GM18517 (cell line): Measurements from ENCODE around the gene LRBA.

Source experiments
- ATAC-seq: cut with Tn5 transposase; IDR thresholded peaks from one replicate; pipeline ENCODE4 v1.9.1; 2021; ENCODE audit warnings: mild to moderate bottlenecking, moderate library complexity; ENCODE audit not compliant: unreplicated experiment

LRBA gene

GRCh38 chr4:150258569-150258968 is 756.5 kb downstream of the LRBA start:
- no peak for ATAC-seq

- ATAC-seq: no peak
Measured at GRCh38 chr4:150256841-150257730, 758.0 kb downstream of the LRBA start.

- ATAC-seq: no peak
Measured at GRCh38 chr4:150256225-150256620, 758.9 kb downstream of the LRBA start.

GRCh38 chr4:150255610-150256224 is 759.4 kb downstream of the LRBA start:
- ATAC-seq: no peak

GRCh38 chr4:150253965-150254630 is 761.0 kb downstream of the LRBA start:
- ATAC-seq: no peak

- ATAC-seq: no peak
Measured at GRCh38 chr4:150253416-150253815, 761.7 kb downstream of the LRBA start.

GRCh38 chr4:150252741-150253140 is 762.3 kb downstream of the LRBA start:
- ATAC-seq: no peak

- ATAC-seq: no peak
Measured at GRCh38 chr4:150252306-150252705, 762.8 kb downstream of the LRBA start.

GRCh38 chr4:150251752-150252190 is 763.3 kb downstream of the LRBA start:
- ATAC-seq: no peak

GRCh38 chr4:150250998-150251651 is 764.0 kb downstream of the LRBA start:
- no peak for ATAC-seq

- ATAC-seq: no peak
Measured at GRCh38 chr4:150250293-150250997, 764.6 kb downstream of the LRBA start.

GRCh38 chr4:150248181-150248580 is 766.9 kb downstream of the LRBA start:
- ATAC-seq: no peak

- ATAC-seq: no peak
Measured at GRCh38 chr4:150247184-150247583, 767.9 kb downstream of the LRBA start.

GRCh38 chr4:150244600-150244999 is 770.5 kb downstream of the LRBA start:
- no peak for ATAC-seq

- no peak for ATAC-seq
Measured at GRCh38 chr4:150243932-150244331, 771.2 kb downstream of the LRBA start.

- ATAC-seq: no peak
Measured at GRCh38 chr4:150242820-150243458, 772.1 kb downstream of the LRBA start.

- ATAC-seq: no peak
Measured at GRCh38 chr4:150240011-150240410, 775.1 kb downstream of the LRBA start.

- no peak for ATAC-seq
Measured at GRCh38 chr4:150238591-150238990, 776.5 kb downstream of the LRBA start.

GRCh38 chr4:150237110-150237872 is 777.8 kb downstream of the LRBA start:
- no peak for ATAC-seq
